GM18499 (cell line): ENCODE results near the gene PODXL.
"Not testable (repeated sequence)": the region's sequence is repeated elsewhere in the genome, so short reads cannot be mapped to it uniquely, and the experiment has no call there.

Experiments used
- ATAC-seq: cut with Tn5 transposase; IDR thresholded peaks from one replicate; pipeline ENCODE4 v1.9.1; 2021; ENCODE audit warnings: moderate number of reproducible peaks; ENCODE audit not compliant: insufficient read depth, unreplicated experiment

Gene PODXL

DNA sequence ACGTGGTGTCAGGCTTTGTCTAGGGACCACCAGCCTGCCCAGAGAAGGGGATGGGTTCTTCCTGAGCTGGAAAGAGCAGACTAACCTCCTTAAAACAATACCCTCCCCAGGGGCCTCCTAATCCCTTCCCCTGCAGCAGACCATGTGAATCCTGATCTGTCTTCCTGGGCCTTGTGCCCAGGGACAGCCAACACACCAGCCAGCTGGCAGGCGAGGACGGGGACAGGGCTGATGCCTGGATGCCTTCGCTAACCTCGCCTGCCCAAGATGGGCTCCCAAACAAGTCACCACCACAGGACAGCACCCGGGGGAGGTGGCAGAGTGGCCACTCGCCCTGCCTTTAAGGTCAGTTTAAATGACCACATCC lies 17.6 kb downstream of the PODXL start:
- no peak for ATAC-seq

DNA sequence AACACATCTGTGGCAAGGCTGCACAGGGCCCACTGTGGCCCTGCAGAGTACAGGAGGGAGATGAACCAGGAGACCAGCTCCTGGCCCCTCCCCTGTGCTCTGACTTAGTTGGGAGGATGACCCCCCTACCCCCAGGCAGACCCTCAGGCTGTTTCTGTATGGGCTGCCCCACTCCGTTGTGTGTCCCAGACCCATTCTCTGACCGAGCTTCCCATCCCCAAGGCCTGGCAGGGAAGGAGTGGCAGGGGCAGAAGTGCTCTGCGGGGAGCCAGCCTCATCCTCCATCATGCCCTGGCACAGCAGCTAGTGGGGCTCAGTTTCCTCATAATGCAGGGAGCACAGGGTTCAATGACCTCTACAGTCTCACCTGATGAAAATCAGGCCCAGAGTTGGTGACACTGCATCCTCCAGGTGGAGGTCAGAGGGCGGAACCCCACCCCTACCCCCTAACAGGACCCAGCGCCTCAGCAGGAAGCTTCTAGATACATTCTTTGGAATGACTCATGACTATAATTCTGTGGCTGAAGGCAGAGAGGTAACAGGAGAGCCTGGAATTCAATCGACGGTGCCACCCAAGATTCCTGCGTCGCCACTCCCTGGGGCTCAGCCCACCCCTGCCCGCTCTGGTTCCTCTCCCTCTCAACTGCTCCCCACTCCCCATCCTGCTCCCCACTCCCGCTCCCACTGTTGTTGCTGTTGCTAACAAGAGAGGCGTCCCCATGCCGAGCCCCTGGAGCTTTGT lies 18.2 kb downstream of the PODXL start:
- no peak for ATAC-seq

DNA sequence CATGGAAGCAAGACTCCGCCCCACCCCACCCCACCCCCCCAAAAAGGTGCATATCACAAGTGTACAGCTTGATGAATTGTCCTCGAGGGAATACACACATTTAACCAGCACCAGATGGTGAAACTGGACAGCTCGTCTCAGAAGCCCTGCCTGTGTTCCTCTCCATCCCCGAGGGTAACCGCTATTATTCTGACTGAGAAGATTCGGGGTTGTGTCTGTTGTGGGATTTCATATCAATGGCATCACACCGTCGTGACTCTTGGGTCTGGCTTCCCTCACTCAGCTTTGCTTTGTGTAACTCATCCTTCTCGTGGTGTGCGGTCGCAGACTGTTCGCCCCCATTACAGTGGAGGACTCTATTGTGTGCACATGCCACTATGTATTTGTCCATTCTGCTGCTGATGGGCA lies 18.9 kb downstream of the PODXL start:
- ATAC-seq, result no peak

DNA sequence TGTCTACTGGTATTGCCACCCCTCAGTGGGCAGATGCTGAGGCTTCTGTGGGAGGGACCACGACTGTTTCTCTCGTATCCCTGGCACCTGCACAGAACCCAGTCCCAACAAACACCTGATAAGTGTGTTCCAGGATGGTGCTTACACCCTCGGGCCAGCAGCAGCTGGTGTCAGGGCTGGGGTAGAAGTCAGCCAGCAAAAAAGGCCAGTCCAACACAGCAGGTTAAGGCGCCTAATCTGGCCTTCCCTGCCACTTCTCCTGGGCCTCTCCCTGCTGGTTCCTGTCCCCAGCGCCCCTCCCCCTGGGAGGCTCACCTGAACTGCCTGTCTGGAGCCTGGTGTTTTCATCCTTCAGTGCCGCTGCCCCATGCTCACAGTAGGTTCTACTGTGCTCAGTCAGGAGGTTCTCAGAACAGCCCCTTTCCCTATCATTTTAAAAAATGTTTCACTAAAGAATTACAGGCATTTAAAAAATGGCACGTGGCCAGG lies 20.0 kb downstream of the PODXL start:
- ATAC-seq, result no peak

DNA sequence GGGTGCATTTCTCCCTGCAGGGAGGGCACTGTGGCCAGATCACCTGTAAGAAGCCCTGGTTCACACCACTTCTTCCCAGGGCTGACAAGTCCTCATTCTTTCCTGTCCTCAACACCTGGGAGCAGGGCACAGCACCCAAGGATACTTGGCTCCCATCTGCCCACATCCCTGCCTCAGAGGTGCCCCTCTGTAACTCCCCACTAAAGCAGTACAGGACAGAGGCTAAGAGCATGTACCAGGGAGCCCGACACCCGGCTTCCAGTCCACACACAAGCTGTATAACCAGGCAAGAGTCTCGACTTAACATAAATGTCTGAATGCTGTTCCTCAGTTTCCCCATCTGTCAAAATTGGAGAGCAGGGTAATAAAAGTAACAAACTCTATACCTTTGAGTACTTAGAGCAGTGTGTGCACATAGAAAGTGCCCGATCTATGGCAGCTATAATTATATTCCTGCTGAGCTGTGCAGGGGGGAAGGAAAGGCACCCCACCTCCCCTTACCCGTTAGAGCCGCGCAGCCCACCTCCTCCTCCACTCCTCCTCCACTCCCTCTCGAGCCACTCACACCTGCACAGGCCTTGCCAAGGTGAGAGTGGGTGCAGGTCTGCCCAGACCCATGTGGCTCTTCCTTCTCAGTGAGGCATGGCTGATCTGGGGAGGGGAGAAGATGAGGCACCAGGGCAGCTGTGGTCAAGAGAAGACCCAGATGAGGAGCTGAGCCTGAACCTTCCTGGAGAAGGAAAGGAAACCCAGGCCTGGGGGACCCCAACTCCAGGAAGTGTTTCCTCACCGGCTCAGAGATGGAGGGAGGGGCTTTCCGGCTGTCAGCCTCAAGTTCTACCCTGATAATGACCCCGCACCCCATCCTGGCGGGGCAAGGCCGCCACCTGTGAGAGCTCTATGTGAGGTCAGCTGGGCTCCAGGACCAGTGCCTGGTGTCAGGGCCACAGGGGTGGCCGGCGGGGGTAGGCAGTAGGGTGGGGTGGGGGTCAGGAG lies 22.6 kb downstream of the PODXL start:
- no peak for ATAC-seq

DNA sequence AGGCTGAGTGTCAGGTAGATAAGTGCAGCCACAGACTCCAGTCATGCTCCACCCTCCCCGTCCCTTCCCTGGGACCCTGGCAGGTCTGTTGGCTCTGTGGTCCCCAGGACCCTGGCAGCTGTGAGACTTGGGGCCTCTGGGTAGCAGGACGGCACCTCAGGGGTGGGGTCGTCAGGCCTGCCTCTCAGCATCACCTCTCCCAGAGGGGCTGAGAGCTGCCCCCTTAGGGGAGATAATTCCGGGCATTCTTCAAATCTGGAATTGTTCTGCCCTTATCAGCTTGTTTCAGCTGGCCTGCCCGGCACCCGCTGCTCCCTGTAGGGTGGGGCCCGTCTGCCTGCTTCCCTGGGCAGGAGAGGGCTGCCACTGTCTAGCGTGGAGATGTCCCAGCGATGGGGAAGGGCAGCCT lies 23.3 kb downstream of the PODXL start:
- ATAC-seq, result no peak

DNA sequence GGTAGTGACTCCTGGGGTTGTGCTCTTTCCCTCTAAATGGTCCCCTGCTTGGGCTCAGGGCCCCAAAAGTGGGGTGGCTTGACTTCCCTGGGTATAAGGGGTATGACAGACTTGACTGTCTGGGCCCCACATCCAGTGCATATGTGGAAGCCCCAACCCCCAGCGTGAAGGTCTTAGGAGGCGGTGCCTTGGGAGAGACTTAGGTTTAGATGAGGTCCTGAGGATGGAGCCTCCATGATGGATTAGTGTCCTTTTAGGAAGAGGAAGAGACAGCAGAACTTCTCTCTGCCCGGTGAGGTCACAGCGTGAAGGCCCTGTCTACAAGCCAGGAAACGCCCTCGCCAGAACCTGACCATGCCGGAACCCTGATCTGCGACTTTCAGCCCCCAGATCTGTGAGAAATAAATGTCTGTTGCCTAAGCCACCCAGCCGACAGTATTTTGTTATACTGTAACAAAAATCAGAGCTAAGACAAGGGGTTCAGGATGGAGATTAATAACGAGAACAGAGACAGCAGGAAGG lies 23.8 kb downstream of the PODXL start:
- ATAC-seq, result no peak

DNA sequence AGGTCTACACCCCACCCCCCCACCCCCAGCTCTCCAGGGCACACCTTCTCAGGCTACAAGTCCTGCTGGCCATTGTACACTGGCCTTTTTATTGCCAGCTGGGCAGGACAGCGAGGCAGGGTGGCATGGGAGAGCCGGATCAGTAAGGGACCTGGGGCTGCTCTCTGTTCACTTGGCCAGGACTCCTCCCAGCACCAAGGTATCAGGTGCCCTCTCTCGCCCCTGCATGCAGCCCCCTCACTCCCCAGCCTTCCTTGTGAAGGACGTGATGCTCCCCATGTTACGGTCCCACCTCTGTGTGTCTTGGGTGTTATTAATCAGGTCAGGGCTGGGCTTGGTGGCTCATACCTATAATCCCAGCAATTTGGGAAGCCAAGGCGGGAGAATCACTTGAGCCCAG lies 26.3 kb downstream of the PODXL start:
- no peak for ATAC-seq

DNA sequence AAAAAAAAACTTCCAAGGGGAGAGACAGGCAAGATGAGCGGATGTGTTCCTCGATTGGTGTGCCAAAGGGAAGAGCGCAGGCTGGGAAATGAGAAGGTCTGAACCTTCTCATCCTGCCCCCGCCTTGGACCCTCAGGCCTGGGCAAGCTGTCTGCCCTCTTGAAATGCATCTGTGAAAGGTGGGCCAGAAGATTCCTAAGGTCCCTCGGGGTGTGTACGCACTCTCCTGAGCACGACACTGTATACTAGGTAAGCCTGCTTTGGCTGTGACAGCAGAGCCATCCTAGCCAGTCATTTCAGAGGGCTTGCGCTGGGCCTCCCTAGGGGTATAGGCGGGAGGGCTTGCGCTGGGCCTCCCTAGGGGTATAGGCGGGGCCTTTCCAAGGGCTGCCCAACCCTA lies 26.8 kb downstream of the PODXL start:
- ATAC-seq, result no peak

DNA sequence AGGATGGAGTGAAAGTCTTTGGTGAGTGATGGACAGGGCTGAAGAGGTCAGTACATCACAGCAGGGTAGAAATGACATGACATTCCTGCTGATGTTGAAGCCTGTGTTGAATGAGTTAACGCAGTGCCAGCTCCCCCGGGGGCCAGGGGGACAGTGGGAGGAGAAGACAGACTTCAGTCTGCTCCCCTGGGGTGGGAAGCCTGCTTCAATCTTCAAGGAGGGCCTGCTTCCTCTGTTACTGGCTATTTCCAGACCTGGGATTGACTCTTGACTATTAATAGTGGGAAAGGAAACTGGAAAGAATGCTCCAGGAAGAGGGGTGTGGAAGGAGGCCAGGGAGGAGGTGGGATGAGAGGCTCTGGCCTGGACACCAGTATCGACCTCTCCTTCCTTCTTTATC lies 27.2 kb downstream of the PODXL start:
- ATAC-seq, result no peak

DNA sequence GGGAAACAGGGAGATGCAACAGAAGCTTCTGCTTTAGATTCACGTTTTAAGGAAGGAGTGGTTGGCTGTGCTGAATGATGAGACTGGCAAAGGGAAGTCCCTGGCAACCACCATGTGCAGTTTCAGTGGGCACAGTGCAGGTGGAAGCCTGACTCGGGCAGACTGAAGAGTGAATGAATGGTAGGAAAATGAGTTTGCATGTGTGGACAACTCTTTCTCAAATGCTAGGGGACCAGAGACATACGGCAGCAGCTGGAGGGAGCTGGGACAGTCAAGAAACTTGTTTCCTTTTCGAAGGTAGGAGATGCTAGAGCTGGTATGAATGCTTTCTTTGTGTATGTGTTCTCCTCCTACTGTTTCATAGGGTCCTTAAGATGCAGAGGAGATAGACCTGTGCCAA lies 29.0 kb downstream of the PODXL start:
- ATAC-seq, result no peak

DNA sequence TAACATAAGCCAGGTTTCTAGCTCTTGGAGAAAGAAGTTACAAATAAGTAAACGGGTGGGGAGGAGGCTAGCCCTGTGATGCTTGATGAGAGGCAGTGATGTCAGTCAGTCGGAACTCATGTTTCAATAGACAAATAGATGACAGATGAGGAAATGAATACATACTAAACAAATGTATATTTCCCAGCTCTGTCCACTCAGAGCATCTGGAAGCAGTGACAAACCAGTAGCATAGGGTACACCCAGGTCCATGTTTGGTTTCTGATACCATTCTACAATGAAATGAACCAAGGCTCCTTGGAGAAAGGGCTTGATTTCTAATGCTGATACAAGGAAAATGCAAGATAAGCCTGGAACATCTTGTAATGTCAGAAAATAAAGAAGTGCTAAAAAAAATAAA lies 30.6 kb downstream of the PODXL start:
- ATAC-seq, result no peak

DNA sequence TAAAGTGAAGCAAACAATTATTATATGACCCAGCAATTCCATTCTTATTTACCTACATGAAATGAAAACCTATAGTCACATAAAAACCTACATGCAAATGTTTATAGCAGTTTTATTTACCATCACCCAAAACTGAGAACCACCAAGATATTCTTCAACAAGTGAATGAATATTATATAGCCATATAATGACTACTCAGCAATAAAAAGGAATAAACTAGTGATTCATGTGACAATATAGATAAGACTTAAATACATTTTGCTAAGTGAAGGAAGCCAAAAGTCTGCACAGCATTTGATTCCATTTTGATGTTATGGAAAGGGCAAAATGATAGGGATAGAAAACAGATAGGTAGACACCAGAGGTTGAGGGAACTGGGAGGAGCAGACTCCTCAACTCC lies 31.7 kb downstream of the PODXL start:
- ATAC-seq, result no peak

DNA sequence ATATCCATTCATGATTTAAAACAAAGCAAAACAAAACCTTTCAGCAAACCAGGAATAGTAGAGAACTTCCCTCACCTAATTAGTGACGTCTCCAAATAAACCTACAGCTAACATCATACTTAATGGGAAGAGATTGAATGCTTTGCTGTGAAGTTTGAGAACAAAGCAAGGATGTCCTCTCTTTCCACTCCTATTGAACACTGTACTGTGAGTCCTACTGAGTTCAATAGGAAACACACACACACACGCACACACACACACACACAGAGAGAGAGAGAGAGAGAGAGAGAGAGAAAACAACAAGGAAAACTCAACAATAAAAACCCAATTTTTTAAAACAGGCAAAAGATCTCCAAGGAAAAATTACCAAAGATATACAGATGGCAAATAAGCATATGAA lies 32.3 kb downstream of the PODXL start:
- ATAC-seq, result no peak

DNA sequence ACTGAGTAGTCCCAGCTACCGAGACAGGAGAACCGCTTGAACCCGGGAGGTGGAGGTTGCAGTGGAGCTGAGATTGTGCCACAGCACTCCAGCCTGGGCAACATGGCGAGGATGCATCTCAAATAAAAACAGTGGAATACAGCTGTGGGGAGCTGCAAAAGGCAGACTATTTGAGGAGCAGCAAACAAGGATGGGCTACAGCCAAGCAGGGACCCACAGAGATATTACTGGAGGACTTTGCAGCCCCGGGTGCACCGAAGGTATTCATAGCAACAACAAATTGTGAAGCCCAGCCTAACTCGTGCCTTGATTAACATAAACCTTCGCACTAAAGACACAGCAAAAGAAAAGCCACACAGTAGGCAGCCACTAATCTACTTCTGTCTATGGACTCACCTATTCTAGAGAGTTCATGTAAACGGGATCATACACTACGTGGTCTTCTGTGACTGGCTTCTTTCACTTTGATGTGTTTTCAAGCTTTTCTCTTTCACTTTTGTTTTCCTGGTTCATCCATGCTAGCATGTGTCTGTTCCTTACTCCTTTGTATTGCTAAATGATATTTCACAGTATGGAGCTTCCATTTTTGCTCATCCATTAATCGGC lies 34.0 kb downstream of the PODXL start:
- ATAC-seq, result no peak

DNA sequence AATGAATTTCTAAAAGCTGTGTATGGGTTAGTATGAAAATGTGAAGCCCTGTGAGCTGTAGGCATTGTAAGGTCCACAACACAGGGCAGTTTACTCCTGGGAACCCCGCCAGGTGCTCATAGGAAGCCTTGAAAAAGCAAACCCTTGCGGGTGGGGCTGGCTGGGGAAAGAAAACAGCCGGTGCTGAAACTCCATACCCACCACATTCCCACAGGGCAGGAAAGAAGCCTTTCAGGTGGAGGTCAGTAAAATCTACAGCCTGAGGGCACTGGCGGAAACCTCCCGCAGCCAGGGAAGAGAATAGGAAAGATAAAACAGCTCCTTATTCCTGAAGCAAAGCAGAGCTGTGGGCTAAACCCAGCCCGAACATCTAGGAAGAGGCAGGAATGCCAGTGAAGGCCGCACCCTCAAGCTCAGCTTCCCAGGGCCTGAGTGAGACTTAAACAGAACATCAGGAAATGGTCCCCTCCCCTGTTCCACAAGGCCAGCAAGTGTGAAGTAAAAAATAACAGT lies 34.7 kb downstream of the PODXL start:
- no peak for ATAC-seq

DNA sequence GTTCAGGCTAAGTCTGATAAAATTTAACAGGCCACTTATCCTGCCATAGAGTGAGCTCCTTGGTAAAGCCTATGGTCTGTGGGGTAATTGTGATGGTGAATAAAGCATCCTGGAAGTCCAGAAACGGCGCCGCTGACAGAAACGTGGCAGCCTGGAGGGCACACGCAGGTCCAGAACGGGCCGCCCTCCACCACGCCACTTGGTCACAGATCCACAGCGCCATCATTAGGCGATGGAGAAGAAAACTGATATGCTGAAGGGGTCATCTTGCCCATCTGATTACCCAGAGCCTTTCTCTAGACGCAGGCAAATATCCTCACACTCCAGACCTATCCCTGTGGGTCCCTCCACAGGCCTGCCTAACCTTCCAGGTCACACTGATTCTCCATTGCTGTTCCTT lies 37.8 kb downstream of the PODXL start:
- no peak for ATAC-seq

DNA sequence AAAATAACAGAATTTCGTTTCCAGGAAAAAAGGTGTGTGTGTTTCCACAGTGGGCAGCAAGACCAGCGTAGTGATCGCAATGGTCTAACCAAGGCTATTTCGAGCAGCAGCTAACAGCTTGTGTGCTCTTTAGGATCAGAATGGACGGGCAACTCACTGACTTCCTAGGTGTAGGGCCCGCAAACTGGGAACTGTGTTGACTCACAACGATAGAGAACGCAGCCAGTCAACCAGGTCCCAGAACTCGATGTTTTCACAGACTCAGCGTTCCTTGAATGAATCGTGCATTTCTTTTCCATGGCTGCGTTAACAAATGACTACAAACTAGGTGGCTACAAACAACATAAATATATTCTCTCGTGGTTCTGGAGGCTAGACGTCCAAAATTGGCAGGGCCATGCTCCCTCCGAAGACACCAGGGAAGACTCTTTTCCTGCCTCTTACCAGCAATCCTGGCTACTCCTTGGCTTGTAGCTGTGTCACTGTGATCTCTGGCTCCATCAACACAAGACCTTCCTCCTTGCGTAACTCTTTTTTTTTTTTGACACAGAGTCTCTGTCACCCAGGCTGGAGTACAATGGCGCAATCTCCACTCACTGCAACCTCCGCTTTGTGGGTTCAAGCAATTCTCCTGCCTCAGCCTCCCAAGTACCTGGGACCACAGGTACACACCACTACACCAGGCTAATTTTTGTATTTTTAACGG lies 39.1 kb downstream of the PODXL start:
- no peak for ATAC-seq

DNA sequence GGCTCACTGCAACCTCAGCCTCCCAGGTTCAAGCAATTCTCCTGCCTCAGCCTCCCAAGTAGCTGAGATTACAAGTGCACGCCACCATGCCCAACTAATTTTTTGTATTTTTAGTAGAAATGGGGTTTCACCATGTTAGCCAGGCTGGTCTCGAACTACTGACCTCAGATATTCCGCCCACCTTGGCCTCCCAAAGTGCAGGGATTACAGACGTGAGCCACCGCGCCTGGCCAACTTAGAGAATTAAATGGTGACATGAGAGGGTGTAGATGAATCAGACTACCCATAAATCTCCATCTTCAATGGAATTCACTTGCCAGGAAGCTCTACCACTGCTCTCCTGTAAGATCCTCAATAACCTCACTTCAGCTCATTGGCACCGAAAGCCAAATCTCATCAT lies 41.0 kb downstream of the PODXL start:
- ATAC-seq, result not testable (repeated sequence)
